ENCODE measurements around the gene NFXL1.

The NFXL1 gene

DNA sequence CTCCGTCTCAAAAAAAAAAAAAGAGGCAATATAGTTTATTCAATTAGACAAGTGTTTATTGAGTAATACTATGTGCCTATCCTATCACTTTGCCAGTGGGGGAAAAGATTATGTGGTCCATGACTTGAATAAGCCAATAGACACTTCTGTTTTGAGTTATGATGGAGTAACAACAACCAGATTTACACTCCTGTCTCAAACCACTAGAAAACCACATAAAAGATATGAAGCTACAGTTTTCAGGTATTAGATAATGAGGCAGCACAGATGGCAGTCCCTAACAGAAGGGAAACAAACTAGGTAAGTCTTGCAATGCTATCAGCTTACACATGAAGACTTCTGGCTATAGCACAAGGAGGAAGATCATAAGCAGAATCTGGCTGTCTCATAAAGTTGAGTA is 22.5 kb downstream of the NFXL1 start:
- DNase-seq (ENCODE audit: low read depth), result no peak

DNA sequence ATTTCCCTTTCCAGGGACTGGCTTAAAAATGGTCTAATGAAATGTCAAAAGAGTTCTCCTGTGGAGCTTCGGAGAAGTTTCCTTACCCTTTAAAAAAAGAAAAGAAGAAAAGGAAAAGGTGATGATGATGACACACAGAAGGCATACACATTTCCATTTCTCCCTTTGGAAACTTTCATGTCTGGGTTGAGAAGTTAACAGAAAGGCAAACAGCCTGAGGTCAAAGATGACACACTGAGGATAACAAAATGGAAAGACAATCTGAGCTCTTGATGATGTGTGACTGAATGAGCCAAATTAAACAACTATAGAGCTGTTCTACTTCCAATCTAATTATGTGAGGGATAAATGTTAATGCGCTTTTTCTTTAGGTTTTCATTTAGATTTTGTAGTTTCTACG is 32.2 kb downstream of the NFXL1 start:
- DNase-seq (ENCODE audit: low read depth), result no peak

DNA sequence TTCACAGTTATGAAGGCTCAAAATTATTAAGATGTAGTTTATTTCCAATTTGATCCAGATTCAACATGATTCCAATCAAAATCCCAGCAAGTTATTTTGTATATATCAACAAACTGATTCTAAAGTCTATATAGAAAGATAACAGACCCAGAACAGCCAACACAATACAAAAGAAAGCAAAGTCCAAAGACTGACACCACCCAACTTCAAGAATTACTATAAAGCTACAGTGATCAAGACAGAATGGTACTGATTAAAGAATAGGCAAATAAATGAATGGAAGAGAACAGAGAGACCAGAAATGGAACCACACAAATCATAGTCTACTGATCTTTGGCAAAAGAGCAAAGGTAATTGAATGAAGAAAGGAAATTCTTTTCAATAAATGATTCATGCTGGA is 34.9 kb downstream of the NFXL1 start:
- DNase-seq (ENCODE audit: low read depth), result no peak

DNA sequence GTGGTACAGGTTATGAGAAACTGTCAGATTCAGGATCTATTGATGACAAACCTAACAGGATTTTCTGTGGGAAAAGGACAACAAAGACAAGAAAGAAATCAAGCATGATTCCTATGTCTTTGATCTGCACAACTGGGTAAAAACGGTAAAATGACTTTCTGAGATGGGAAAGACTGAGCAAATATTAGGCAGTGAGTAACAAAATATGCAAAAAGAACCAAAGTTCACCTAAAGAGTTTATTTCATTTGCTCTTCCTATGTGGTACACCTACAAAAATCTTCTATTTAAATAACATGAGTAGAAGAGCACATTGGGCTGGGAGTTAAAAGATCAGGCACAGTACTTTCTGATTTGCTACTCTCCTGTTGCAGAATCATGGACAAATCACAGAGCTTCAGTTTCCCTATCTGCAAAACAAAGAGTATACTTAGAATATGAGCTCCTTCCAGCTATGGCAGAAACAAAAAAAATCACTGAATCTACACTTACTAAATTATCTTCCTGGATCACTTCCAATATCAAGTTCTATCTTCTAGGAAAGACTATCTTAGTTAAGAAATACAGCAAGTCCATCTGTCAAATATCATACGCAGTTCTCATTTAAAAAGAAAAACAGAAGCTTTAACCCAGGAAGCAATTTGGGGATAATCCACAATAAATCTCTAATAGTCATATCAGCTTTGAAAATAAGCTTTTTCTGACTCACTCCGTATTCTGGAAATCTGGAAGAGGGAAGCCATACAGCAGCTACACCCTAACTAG is 37.4 kb downstream of the NFXL1 start:
- DNase-seq (ENCODE audit: low read depth), result peak; percentile 53

DNA sequence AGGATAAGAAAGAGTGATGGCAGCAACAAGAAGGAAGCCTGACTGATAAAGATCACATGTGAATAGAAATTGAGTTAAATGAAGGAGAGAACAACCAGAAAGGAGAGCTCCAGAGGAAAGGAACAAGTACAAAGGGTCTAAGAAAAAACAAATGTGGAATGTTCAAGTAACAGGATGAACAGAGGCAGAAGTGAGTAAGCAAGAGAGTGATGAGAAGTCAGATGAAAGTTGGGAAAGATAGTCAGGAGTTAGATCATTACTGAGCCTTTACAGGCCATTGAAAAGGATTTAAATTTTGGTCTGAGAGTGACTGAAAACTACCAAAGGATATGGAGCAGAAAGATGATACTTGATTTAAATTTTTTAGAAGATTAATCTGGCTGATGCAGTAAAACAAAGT is 38.1 kb downstream of the NFXL1 start:
- peak; percentile 70 for DNase-seq (ENCODE audit: low read depth)

DNA sequence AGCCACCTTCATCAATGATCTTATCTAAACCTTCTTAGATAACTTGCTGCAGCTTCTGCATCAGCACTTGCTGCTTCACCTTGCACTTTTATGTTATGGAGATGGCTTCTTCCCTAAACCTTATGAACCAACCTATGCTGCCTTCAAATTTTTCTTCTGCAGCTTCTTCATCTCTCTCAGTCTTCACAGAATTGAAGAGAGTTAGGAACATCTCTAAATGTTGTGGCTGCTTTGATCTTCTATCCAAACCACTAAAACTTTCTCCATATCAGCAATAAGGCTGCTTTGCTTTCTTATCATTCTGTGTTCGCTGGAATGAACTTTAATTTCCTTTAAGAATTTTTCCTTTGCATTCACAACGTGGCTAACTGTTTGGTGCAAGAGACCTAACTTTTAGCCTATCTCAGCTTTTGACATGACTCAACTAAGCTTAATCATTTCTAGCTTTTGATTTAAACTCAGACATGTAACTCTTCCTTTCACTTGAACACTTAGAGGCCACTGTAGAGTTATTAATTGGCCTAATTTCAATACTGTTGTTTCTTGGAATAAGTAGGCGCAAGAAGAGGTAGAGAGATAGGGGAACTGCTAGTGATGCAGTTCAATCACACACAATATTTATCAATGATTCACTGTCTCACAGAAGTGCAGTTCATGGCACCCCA is 40.4 kb downstream of the NFXL1 start:
- no peak for DNase-seq (ENCODE audit: low read depth)

DNA sequence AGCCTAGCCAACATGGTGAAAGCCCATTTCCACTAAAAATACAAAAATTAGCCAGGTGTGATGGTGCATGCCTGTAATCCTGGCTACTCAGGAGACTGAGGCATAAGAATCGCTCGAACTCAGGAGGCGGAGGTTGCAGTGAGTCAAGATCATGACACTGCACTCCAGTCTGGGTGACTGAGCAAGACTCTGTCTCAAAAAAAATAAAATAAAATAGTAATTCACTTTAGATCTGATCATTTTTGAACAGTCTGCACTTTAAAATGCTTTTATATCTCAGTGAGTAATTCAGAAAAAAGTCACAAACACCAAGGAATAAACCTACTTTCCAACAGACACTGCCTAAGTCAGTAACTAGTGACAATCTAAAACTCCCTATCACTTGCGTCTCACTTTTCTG is 50.9 kb downstream of the NFXL1 start:
- no peak for DNase-seq (ENCODE audit: low read depth)

DNA sequence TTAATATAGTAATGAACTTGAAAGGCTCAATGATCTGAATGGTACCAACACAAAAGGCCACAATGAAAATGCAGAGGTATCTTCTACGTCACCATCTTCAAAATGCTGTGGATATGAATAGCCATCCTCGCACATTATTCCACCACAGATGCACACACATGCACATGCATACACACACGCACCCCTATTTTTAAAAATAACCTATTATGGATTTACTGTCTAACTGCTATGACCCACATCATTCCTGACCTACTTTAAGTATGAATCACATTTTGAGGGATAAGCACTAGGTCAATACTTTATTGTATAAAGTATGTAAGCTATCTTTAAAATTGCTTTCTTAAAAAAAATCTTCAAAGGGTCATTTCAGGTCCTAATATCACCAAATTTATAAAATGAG is 52.1 kb downstream of the NFXL1 start:
- peak; percentile 54 for DNase-seq (ENCODE audit: low read depth)

DNA sequence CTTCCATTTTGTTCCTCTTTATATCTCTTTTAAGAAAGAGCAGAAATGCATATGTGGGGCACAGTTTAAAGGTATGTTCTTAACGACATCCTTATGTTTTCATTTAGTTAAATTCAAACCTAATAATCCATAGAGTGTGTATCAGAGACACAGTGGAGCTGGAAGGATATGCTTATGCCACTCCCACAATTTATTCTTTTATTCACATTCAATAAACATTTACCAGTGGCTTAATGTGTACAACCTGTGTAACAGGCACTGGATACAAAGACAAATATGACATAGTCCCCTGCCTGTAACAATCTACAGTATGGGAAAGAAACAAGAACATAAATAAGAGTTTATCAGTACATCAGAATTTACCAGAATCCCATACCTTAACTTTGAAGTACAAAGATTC is 54.1 kb downstream of the NFXL1 start:
- DNase-seq (ENCODE audit: low read depth), result no peak

DNA sequence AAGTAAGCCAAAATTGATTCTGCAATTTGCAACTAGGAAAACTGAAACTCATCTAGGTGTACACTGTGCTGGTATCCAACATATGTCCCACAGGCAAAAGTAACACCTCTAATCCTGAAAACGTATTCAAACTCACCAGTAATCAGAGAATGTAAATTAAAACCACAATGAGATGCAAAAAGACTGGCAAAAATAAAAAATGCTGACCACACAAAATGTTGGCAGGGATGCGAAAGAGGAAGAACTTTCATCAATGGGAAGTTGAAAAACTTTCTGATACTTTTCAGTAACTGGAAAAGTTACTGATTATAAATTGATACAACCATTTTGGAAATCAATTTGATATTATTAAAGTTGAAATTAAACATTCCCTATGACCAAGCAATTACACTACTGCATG is 56.4 kb downstream of the NFXL1 start:
- no peak for DNase-seq (ENCODE audit: low read depth)

DNA sequence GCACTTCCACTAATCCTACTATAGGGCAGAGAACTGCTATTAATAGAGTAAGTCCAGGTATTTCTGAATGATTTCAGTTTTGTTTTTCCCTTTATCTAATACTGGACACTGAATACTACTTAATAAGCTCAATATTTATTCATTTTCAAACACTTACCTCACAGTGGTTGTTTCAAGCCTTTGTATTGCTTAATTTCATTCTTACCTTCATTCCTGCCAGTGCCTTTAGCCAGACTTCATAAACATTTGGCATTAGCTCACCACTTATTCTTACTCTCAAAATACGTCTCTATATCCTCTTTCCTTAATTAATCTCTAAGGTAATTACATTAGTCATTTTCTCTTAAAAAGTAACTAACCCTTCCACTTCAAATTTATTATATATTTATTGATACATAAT is 57.7 kb downstream of the NFXL1 start:
- DNase-seq (ENCODE audit: low read depth), result peak; percentile 43

DNA sequence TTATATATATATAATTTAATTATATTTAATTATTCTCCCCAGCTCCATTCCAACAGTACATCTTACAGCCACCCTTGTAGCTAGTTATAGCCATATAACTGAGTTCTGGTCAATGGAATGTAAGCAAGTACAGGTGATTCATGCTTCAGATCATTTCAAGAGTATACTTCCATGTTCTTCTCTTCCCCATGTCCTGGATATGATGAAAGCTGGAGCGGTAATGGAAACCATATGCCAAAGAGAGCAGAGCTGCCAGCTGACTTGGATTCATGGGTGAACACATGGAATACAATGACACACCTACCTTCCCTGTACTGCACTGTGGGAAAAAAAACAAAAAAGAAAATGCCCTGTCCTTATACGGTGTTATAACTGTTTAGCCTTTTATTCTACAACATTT is 59.0 kb downstream of the NFXL1 start:
- peak; percentile 61 for DNase-seq (ENCODE audit: low read depth)

DNA sequence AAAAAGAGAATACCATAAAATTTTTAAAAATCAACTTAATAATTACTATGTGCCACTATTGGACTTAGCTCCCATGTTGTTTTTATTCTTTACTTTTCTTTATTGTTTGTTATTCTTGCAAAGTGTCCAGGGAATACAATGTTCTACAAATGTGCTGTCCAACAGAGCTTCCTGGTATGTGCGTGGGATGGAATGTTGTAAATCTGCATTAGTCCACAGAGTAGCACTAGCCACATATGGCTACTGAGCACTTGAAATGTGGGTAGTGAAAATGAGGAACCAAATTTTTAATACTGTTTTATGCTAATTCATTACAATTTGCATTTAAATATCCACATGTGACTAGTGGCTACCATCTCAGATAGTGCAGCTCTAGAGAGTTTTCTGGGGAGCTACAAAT is 62.2 kb downstream of the NFXL1 start:
- peak; percentile 94 for DNase-seq (ENCODE audit: low read depth)

DNA sequence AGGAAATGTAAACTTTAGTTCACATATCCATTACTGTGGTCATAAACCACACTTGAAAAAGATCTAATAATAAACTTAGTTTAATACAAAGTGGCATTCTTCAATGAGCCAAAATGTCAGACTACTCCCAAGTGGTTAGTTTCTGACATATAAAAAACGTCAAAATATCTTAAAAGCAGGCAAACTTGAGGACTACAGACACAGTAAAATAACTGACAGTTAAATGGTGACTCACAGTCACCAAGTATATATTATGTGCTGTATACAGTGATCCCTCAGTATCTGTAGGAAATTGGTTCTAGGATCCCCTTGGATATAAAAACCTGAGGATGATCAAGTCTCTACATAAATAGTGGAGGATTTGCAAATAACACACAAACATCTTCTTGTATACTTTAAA is 64.9 kb downstream of the NFXL1 start:
- no peak for DNase-seq (ENCODE audit: low read depth)

DNA sequence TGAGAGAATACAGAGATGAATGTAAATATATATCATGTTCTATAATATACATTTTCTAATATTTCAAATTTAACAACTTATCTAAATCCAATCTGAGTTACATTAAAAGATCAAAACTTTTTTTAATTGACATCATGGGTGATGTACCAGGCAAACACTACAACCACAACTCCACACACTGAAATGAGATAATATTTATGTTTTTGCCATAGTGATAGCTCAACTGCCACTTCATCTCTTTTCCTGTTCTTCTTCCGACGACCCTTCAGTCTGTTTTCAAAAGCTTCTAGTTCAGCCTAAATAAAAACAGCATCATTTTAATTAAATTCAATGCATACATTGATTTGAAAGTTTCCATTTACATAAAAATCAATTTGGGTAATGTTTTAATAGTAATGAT is 66.3 kb downstream of the NFXL1 start:
- no peak for DNase-seq (ENCODE audit: low read depth)

DNA sequence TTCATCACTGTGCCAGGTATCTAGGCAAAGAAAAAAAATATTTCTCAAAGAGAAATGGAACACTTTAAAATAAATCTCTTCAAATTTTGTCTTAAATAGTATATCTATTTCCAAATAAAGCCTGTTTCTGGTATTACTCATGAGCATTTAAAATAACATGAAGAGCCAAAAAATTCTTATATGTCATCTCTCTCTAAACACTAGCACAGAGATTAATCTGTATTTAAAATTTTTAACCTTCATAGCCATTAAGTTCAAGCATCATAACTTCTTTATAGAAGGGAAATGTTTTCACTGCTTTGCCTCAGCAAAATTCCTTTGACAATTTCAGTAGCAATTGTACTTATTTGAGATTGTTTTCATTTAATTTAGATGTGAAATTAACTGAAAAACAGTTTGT is 71.4 kb downstream of the NFXL1 start:
- DNase-seq (ENCODE audit: low read depth), result no peak

DNA sequence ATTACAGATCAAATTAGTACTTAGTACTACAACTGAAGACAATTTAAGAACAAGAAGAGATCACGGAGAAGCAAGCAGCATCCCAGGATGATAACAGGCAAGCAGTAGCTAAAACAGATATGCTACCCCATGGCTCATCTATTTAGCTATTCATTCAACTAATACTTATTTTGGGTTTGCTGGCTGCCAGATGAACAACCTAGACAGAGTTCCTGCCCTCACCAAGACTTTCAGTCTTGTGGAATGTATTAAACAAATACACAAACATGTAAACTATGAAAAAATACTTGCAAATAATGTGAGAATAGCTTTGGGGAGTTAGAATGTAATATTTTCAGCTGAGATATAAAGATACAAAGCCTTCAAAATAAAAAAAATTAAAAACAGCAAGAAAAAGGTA is 74.1 kb downstream of the NFXL1 start:
- DNase-seq (ENCODE audit: low read depth), result no peak

DNA sequence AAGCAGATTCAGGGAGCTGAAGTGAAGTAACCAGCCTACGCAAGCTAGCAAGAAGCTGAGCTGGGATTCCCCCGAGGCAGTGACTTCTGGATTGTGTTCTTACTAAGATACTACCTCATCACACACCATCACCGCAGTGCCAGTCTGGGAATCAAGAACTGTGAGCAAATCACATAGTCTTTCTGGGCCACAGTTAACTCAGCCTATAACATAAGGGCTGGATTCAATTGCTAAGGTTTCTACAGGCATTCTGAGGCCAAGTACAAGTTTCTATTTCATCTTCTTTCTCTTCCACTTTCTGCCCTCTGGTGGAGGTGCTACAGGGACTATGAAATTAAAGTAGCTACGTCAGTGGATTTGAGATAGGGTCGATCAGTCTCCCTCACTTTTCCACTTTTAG is 75.1 kb downstream of the NFXL1 start:
- DNase-seq (ENCODE audit: low read depth), result peak; percentile 76

DNA sequence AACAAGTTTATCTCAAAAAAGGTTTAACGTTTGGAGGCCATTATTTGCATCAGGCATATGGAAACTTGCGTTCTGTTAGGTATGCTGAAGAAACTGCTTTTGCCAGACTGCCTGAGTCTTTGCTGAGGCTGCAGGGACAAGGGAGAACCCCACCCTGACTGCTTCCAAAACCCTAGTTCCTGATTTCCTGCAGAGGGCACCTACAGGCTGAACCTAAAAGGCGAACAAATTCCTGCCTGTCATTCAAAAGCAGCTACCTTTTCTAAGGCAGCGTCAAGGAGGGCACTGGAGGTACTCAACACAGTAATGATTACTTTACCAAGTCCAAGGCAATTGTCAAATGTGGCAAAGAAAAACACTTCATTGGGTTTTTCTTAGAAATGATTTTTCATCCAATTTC is 75.9 kb downstream of the NFXL1 start:
- DNase-seq (ENCODE audit: low read depth), result no peak

DNA sequence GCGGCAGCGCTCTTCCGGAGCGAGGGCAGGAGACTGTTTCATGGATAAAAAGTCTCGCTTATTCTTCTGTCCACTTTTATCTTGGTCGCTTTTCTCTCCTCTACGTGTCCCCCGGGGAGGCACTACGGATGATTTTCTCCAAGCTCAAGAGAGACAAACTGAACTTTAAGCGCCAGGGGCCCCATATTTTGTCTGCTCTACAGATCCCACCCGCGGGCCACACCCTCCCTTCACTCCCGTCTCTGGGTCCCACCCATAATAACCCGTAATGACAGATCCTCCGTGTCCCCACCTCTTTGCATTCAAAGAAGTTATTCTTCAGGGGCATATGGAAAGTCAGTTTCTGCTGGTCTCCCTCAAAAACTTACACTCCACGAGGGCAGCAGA is 76.5 kb downstream of the NFXL1 start, which contains the start of gene CORIN:
CORIN (minus strand) TSS at position 160 of the 387 bp plus-strand sequence; CDS start at position 42, 118 bp downstream.
- no peak for DNase-seq (ENCODE audit: low read depth)

DNA sequence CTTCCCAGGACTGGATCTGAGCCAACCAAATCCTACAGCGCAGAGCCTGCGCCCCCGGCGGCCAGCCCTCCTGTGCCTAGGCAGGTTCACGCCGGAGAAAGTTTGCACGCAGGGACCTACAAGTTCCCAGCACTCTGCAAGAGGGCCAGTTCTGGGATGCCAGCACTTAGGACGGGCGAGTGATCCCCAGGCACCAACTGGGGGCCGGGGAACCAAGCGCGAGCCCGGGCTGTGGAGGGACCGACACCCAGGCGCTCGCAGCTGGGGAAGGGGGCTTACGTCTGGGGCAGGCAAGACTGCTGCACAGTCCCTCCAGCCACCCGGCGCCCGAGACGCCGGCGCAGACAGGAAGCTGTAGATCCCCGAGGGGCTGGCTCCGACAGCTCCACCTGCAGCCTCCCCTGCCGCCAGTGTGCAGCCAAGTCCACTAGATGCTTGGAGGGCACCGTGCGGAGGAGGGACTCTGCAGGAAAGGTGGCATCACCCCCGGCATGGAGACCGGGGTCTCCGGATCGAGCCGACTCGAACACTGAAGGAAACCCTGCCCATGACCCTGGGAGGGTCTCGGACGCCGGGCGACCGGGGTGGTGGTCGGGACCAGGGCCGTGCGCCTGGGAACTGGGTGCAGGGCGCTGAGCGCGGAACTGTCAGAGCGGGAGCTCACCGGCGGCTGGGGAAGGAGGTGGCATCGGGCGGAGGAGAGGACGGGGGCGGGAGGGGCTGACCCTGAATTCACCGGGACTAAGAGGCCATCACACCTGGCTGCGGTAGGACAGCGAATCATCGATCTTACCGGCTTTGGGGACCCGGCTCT is 77.1 kb downstream of the NFXL1 start:
- no peak for DNase-seq (ENCODE audit: low read depth)

DNA sequence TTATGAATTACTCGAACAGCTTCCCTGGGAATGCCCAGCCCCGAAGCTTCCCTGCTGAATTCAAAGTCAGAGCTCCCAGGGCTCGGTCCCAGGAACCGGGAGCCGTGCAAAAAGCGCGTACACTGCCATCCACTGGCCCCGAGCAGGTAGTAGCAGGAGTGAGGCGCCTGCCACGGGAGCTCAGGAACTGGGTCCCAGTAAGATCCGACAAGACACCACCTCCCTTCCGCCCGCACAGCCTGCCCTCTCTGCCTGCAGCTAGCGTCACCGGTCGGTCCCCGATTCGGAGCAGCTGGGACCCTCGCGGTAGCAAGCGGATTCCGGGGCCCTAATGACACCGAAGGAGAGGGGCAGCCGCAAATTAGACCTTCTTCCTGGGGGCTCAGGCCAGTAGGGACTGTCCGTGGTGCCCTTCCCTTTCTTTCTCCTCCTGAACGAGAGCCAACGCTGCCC is 77.7 kb downstream of the NFXL1 start:
- DNase-seq (ENCODE audit: low read depth), result peak; percentile 75

DNA sequence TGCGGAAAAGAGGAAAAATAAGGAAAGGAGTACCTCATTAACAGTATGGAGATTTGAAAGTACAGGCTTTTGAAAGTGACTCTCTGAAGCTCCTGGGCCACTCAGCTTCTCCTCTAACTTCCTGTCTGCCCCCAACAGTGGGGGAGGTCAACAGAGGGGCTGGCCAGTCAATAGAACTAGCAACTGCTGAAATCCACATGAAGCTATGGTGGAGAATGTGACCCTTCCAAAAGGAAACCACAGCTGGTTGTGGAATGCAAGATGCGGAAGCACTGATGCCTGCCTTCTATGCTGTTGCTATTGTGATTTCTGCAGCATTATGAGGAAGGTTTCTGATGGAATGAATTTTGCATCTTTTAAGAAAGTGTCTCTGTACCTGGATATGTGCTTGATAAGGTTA is 78.9 kb downstream of the NFXL1 start:
- DNase-seq (ENCODE audit: low read depth), result no peak
